GM21576 (cell line): ENCODE data around the gene UBASH3A.

Experiments
- ATAC-seq: cut with Tn5 transposase; IDR thresholded peaks from one replicate; pipeline ENCODE4 v1.9.1; 2021; ENCODE audit warnings: mild to moderate bottlenecking, moderate library complexity; ENCODE audit not compliant: unreplicated experiment

Gene UBASH3A

DNA sequence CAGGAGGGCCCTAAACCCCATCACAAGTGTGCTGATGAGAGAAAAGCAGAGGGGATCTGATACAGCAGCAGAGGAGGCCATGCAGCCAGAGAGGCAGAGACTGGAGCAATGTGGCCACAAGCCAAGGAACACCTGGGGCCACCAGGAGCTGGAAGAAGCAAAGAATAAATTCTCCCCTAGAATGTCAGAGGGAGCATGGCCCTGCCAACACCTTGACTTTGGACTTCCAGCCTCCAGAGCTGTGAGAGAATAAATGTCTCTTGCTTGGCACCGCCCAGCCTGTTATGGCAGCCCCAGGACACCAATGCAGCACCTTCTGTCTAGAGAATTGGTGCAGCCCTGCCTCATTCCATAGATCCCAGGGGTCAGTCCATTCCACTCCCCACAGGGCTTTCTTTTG is 25.3 kb downstream of the UBASH3A start:
- no peak for ATAC-seq

DNA sequence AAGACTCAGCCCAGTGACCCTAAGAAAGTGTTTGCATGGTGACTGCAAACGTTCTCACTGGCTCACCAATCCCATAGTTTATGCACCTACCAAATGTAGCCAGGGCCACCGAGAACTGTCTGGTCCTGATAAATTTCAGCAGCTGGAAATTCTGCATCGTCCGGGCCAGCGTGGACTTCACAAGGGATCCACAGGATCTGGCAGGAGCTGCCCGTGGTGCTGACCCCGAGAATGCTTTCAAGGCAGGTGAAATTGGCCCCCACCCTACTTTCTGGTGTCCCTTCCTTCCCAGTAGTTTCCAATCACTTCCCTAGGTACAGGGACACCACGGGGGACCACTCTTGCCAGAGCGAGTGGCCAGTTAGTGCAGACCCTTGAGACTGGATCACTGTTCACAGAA is 26.2 kb downstream of the UBASH3A start:
- no peak for ATAC-seq

DNA sequence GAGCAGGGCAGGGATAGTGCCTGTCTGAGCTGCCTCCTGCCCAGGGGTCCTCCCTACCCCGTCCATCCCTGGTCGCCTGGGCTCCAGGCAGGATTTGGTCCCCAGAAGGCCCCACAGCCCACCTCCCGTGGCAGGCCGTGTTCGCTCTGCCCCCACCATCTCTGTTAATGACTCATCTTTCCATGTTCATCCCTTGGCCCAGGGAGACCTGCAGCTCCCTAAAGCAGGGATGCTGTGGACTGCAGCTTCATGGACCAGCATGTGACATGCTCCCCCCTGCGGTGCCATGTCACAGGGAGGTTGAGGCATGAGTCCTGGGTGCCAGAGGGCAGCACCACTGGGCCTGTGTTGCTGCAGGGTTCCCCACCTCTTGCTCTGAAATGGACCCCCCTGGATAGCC is 26.8 kb downstream of the UBASH3A start:
- no peak for ATAC-seq

DNA sequence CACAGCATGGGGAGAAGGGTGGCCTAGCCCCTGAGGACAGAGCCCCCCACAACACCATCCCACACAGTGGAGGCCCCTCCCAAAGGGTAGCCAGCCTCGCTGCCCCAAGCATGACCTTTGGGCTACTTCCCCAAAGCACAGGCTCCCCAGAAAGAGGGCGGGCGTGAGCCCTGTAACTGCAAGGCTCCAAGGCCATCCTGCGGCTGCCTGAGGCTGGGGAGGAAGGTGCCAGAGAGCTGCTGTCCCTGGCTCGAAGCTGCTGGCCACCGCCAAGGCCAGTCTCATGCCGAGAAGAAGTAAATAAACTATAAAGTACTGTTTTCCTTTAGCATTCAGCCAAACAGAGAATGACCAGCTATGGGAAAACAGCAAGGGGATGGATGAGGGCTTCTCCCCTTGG is 27.5 kb downstream of the UBASH3A start:
- ATAC-seq, result no peak

DNA sequence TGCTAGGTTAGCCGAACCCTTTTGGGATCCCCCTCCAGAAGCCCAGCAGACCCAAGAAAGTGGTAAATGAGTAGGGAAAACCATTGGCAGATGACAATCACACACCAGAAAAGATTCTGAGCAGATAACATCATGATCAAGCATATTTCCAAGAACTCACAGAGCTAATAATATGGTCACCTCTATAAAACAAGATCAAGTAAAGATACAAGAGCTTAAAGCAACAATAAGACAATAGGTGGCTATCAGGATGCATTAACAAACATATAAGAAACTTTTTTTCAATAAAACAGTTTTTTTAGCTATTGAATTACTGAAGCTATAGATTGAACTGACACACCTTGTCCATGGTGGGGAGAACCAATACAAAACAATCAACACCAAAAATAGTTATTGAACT is 29.0 kb downstream of the UBASH3A start:
- ATAC-seq, result no peak

DNA sequence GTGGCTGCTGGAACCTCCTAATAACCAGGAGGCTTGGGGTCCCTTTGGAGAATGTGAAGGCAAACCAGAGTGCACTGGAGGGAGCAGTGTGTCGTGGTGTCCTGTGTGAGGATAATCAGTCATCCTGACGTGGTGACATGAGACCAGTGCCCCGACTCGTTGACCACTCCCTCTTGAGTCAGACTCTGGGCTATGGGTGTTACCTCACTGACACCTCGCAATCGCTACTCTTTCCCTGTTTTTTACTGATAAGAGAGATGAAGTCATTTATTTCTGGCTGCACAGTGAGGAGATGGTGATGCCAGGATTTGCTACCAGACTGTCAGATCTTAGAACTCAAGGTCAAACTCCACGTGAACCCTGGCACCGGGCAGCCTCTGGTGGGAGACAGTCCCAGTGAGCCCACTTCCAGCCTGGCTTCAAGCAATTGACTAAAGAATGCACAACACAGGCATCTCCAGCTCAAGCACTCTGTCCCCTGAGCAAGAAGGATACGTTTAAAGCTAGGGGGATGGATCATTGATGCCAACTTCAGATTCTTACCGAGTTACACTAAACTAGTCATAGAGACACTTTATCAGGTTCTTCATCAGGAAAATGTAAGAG is 30.3 kb downstream of the UBASH3A start:
- no peak for ATAC-seq

DNA sequence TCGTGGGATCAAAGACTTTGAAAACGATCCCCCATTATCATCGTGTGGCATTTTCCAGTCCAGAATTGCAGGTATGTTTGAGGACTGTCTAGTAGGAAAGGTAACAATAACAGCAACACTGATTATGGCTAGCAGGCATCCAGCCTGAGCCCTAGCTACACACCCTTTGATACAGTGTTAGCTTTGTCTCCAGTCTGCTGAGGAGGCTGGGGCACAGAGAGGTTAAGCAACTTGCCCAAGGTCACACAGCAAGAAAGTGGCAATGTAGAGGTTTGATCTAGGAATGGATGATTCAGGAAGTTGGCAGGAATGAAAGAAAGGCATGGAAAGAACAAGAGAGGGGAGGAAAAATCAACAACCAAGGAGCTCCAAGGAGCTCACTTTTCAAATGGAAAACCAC is 31.2 kb downstream of the UBASH3A start:
- ATAC-seq, result no peak

DNA sequence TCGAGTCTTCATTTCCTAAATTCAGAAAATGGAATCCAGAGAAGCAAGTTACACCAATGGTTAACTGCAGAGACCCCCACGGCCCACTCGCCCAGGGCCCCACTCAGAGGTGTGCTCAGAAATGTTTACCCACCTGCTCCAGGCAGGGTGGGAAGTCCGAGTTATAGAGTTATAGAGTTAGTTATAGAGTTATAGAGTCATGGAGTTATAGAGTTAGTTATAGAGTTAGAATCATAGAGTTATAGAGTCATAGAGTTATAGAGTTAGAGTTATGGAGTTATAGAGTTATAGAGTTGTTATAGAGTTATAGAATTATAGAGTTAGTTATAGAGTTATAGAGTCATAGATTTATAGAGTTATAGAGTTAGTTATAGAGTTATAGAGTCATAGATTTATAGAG is 31.7 kb downstream of the UBASH3A start:
- no peak for ATAC-seq

DNA sequence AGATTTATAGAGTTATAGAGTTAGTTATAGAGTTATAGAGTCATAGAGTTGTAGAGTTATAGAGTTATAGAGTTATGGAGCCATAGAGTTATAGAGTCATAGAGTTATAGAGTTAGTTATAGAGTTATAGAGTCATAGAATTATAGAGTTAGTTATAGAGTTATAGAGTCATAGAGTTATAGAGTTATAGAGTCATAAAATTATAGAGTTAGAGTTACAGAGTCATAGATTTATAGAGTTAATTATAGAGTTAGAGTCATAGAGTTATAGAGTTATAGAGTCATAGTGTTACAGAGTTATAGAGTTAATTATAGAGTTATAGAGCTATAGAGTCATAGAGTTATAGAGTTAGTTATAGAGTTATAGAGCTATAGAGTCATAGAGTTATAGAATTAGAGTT is 32.1 kb downstream of the UBASH3A start:
- ATAC-seq, result no peak

DNA sequence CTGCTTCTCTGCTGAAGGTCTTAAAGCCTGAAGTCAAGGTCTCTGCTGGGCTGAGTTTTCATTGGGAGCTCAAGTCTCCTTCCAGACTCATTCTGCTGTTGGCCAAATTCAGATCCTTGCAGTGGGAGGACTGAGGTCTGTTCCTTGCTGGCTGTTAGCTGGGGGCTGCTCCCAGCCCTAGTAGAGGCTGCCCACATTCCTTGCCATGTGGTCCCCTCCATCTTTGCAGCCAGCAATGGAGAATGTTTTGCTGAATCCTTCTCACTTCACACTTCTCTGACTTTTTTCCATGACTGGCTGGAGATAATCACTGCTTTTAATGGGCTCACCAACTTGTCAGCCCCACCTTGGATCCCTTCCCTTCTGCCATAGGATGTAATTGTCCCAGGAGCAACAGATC is 33.2 kb downstream of the UBASH3A start:
- ATAC-seq, result no peak

DNA sequence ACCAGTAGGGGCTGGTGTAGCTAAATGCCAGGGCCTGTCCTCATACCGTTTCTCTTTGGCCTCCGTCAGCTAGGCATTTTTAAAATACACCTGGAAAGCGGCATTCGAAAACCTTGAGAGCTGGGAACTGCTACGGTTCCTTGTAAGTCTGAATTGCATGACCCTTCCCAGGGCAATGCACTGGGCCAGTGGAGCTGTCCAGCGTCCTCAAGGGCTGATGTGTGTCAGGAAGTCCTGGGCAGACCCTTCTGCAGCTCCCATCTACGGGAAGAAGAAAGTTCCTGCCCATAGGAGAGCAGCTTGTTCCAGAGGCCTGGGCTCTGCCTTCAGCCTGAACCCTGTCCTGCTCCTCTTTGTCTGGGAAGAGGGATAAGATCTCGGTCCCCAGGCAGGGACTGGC is 34.1 kb downstream of the UBASH3A start:
- ATAC-seq, result no peak

DNA sequence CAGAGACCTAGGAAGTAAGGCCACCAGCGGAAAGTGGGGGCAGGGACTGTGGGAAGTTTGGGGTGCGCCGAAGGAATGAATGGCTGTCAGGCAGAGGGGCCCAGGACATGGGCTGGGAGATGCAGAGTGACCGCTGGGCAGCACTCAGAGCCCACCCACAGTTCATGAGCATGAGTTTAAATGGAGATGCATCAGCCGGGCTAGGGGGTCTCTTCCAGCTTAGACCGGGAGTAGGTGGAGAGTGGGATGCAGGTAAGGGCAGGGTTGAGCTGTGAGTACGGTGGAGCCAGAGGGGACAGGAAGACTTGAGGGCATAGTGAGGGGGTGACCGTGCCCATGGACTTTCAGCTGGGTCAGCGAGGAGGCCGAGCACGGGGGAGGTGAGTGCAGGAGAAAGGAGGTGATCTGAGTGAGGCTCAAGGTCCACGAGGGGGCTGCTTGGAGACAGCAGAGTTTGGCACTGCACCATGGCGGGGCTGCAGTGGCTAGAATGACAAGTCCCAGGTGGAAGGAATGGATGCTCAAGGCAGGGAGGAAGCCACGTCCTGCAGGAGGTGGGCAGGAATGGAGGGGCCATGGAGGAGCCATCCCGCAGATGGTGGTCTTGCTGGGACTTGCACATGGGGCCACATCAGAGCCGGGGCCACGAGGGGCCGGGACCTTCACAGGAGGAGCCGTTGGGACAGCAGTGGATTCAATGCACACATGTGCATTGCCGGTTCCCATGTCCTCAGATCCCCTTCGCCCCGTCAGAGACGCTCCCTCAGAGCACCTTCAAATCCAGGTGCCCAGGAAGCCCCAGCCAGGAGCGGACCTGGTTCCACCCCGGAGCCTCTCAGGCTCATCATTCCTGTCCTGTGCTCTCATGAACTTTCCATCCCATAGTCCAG is 34.9 kb downstream of the UBASH3A start:
- ATAC-seq, result no peak

DNA sequence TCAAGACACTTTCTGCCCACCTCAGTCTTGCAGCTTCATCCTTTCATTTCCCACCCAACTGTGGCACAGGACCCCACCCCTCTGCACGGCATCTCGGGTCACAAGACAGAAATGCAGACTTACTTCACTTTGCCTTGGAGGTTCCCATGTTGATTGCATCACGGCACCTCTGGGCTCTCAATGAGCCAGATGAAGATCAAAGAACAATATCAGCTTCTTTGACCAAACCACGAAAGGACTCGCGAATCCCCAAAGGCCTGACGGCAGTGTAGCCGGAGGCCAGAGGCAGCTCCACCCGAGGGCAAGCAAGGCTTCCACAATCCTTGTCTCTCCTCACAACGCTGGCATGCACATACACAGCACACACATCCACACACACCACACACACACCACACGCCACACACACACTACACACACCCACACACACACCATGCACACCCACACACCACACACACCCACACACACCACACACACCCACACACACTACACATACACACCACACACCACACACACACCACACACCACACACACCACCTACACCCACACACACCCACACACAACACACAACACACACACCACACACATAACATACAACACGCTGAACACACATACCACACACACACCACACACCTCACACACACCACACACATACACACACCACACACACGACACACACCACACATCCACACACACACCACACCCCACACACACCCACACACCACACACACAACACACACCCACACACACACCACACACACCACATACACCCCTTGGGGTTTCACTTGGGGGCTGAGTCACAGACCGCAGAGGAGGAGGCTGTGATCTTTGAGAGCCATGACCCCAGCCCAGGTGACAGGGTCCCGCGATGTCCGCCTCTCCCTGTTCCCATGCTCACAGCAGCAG is 35.8 kb downstream of the UBASH3A start:
- ATAC-seq, result no peak

DNA sequence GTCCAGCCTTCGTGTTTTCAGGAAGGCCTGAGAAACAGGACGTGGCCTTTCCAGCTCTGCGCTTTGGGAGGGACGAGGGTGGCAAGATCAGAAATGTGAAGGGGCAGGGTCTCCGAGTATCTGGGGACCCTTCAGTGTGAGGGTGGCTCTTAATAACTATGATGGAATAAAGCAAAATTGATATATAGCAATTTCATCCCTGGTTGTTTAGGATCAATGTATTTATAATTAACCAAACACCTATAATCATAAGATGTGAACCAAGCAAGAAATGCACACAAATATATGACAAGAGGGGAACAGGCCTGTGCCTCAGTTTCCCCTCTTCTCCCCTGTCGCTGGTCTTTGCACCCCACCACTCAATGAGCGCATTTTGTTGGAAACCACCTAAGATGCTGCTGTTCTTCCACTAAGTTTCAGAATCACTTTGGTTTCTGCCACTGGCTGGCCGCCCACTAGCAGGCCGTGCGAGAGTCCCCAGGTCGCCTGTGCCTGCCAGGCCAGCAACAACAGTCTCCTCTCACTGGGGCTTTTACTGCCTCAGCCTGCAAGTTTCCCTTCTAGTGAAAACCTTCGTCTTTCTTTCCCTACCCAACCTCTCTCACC is 36.6 kb downstream of the UBASH3A start:
- ATAC-seq, result peak; percentile 62

DNA sequence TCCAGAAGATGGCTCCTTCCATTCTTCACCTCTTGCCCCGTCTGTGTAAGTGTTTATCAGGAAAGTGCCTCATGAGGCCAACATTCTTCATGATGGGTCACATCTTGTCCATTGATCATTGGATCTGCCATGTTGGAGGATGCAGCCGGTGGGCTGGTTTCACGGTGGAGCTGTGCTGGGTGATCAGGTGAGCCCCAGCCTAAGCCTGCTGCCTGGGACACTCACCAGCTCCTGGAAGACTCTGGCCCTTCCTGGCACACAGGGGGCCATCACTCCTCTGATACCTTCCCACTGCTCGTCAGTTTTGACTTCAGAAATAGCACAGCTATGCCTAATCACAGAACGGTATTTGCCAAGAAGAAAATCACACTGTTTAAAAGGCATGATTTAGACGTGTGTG is 38.3 kb downstream of the UBASH3A start:
- ATAC-seq, result no peak

DNA sequence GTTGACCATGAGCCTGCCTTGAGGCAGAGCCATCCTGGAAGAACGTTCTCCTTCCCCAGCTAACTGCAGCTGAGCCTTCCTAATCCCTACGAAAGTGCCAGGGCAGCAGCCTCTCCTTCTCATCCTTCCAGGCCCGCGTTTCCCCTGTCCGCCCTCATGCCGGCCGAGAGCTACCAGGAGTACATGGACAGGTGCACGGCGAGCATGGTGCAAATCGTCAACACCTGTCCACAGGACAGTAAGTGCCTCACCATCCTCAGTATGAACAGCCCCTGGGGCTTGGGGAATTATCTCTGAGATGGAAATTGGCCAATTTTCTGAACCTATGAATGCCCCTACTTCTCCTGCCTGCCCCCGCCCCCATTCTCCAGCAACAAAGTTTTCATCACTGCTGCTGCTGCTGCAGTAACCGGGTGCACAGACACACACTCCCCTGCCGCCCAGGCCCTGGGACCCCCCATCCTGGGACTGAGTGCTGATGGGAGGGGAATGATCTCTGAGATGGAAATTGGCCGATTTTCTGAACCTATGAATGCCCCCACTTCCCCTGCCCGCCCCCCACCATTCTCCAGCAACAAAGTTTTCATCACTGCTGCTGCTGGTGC is 39.6 kb downstream of the UBASH3A start:
- no peak for ATAC-seq

DNA sequence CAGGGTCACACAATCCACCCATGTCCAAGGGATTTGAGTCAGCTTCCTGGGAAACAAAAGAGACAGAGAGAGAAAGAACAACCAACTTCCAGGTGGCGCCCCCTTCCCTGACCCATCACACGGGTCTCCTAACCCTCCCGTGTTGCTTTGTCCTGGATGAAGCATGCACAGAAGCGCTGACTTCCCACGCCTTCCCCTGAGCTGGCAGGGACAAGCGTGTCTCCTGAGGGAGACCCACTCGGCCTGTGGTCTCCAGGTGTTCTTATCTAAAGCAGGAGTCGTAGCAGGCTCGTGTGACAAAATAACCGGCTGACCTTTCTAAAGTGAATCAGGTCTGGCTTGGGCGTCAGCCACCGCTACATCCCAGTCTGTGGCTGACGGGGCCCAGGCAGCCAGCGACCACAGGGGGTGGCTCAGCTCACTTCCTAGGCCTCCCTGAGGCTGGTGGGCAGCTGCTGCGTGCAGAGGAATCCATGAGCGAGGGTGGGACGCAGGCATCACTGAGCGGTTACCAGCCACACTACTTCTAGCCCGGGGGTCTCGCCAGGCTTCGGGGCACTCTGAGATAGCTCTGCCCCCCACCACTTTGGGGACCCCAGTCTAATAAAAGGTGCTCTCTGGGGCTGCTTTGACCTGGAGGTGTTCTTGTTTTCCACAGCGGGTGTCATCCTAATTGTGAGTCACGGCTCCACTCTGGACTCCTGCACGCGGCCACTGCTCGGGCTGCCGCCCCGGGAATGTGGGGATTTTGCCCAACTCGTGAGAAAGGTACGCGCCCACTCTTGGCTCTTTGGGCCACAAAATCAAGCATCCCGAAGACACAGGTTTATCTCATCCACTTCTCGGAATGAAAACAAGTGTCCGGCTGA is 40.4 kb downstream of the UBASH3A start:
- no peak for ATAC-seq

DNA sequence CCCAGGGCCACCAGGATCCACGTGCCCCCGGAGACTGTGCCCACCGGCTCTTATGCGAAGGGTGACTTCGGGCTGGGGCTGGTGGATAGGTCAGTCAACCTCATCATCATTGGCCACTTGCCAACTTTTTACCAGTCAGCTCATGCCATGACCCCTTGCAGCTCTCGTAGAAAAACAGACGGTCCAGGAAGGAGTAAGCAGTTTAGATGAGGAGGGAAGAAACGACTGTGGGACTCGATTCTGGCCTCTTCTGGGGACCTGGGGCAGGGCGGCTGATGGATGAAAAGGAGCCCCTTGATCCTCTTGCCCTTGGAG is 41.0 kb downstream of the UBASH3A start:
- no peak for ATAC-seq

DNA sequence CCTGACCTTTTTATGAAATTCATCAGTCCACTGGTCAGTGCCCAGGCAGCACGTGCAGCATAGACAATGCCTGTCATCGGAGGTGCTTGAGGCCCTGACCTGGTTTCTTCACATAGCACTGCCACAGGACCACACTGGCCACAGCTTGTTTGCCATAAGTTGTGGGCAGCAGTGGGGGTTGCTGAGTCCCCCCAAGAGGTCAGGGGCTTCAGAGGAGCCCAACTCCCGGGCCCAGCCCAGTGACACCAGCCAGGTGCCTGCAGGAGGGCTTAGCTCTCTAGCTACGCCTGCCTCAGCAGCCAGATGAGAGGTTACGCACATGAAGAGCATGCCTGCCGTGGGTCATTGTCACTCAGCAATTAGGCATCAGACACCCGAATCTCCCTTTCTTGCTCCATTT is 41.6 kb downstream of the UBASH3A start:
- ATAC-seq, result no peak

DNA sequence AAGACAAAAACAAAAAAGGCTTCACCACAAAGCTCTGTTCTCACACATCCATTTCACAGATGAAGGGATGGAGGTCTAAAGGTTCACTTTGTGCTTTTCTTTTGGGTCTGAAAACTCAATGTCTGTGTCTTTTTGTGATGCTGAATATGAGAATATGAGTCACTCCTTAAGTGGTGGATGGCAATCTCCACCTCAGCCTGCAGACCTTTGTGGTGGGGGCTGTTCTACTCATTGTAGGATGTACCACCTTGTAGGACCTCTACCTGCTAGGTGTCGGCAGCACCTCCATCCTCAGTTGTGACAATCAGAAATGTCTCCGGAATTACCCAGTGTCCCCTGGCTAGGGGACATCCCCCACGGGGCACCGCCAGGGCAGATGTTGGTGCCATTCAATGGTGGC is 42.8 kb downstream of the UBASH3A start:
- ATAC-seq, result no peak
